NCI-H2171 treated with DMSO at 0.1 percent for 48 hours (cell line): ENCODE measurements around the gene ZNF541.
"Not testable (repeated sequence)": the region's sequence is repeated elsewhere in the genome, so short reads cannot be mapped to it uniquely, and the experiment has no call there.

Source experiments
- DNase-seq: peaks from one replicate; lab custom pipeline; 2025; lab: John Stamatoyannopoulos, UW

ZNF541 gene

DNA sequence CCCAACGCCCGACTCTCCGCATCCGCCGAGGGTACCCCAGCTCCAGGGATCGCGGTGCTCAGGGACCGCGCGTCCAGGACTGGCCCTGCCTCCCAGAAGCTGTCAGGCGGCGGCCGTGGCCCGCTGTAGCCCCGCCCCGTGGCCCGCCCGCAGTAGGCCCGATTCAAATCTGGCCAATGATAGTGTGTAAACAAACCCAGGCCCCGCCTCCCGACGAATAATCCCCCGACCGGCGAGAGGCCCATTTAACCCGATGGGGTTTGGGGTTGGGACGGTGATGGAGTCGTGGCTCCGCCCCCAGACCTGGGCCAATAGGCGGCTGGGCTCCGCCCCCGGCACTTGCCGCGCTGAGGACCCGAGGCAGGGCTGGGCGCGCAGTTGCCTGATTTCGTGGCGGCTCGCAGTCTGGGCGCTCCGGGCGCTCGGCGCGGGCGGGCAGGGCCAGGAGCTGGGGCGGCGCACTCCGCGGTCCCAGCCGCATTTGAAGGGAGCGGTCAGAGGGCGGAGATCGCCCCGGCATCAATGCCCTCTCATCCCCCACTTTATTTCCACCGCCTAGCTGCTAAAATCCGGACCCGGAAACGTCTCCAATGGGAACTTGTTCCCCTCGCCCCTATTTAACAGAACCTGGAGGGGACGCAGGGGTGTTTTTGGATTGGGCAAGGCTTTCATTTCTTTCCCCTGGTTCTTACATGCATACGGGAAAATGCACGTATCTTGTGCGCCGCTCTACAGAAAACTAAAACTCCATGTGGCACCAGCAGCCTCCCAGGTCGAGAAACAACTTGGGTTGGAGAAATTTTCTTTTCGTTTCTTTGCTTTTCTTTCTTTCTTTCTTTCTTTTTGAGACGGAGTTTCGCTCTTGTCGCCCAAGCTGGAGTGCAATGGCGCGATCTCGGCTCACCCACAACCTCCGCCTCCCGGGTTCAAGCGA, 27.6 kb upstream of the ZNF541 start:
- DNase-seq, result peak; percentile 98

DNA sequence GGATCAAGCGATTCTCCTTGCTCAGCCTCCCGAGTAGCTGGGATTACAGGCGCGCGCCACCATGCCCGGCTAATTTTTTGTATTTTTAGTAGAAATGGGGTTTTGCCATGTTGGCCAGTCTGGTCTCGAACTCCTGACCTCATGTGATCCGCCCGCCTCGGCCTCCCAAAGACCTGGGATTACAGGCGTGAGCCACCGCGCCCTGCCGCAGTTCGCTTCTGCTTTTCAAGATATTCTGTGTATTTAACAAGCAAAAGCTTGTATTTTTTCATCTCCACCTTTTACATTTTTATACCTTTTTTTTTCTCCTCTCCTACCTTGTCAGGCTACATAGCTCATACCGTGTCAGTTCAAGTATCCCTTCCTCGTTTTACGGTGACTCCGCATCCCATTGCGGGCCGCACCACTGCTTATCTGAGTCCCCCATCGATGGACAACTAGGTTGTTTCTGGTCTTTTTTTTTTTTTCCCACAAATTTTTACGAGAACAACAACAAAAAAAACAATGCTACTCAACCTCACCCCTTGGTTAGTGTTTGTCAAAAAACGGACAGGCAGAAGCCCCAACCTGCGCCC, 26.8 kb upstream of the ZNF541 start:
- DNase-seq, result not testable (repeated sequence)

DNA sequence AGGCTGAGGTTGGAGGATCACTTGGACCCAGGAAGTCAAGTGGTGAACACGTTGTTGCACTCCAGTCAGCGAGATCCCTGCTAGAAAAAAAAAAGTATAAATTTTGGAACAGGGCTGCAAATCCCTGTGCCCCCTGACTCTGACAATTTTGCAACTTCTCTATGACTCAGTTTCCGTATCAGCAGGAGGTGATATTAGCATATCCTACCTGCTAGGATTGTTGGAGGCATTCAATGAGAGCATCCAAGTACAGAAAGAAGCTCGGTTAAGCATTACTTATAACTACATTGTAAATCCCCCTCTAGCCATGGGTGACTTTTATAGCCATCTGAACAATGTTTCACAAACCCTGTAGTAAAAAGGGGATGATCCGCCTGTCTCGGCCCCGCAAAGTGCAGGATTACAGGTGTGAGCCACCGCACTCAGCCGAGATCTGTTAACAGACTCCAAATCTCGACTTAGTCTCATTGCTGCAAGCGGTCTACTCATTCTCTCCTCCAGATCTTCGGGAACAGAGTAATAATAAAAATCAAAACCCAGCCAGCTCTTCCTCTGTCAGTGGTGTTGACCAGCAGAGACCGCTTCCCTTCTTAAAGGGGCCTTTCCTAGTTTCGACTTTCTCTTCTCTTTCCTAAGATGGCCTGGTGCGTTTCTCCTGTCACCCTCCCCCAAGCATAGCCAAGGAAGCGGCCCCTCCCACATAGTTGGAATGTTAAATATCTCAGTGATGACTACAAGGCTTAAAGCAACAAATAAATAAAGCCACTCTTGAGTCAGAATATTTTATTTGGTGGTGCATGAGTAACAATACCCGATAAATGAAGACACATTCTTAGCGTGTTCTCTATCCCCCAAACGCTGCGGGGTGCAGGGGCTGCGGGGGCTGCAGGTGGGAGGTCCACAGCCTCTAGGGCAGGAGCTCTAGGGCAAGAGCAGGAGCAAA, 25.7 kb upstream of the ZNF541 start:
- DNase-seq, result no peak

DNA sequence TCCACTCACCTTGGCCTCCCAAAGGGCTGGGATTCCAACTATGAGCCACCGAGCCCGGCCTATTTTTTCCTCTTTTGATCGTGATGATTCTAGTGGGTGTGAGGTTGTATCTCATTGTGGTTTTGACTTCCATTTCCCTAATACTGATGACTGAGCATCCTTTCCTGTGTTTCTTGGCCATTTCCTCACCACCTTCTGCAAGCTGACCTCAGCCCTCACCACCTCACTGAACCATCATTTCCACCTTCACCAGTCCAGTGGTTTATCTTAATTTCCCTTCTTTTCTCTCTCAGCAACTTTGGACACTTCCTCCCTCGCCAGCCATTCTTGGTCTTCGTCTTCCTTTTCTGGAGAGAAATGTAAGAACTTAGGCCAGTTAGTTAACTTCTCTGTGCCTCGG, 23.0 kb upstream of the ZNF541 start:
- DNase-seq, result no peak

DNA sequence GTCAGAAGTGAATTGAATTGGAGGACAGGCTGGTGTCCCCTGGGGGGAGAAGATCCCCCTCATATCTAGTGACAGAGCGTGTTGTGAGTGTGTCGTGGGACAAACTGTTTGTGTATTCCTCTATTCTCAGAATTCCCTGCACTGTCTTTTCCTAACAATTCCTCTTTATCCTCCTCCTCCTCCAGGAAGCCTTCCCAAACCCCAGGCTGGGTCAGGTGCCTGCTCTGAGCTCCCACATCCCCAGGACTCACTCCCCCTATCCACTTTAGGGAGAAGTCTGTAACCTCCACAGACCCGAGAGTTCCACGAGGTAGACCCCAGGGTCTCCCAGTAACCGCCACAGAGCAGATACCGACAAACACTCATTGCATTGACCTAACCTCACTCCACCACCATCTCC, 20.9 kb upstream of the ZNF541 start:
- DNase-seq, result no peak

DNA sequence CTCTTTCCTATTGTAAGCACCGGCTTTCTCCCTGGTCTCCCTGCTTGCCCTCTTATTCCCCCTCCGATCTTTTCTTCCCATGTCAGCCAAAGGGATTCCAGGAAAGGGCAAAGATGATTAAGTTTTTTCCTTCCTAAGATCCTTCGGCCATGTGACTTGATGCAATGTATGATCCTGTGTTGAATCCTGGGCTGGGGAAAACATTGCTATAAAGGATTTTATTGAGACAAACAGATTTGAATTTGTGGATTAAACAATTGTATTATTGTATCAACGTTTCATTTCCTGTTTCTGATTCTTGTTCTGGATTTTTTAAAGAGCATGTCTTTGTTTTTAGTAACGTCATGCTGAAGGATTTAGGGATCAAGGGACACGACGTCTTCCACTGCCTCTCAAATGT, 16.9 kb upstream of the ZNF541 start:
- no peak for DNase-seq

DNA sequence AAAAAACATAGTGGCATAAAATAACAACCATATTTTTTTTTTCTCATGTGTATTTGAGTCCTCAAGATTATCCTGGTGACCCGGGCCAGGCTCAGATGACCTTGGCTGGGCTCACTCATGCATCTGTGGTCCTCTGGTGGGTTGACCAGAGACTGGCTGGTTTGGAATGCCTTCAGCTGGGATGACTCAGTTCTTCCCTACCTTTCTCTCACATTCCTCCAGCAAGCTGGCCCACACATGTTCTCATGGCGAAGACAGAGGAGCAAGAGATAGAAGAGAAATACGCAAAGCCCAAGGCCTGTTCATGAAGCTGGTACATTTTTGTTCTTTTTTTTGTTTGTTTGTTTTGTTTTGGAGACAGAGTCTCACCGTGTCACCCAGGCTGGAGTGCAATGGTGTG, 14.3 kb upstream of the ZNF541 start:
- no peak for DNase-seq

DNA sequence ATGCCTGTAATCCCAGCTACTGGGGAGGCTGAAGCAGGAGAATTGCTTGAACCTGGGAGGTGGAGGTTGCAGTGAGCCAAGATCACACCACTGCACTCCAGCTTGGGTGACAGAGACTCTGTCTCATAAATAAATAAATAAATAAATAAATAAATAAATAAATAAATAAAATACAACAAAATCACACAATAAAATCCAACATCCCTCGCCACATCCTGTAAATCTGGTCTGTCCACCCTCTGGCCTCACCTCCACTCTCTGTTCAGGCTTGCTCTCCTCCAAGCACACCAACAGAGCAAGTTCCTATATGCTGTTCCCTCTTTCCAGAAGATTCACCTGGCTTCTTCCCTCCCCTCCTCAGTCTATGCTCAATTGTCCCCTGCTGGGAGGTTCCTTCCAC, 10.2 kb upstream of the ZNF541 start:
- not testable (repeated sequence) for DNase-seq

DNA sequence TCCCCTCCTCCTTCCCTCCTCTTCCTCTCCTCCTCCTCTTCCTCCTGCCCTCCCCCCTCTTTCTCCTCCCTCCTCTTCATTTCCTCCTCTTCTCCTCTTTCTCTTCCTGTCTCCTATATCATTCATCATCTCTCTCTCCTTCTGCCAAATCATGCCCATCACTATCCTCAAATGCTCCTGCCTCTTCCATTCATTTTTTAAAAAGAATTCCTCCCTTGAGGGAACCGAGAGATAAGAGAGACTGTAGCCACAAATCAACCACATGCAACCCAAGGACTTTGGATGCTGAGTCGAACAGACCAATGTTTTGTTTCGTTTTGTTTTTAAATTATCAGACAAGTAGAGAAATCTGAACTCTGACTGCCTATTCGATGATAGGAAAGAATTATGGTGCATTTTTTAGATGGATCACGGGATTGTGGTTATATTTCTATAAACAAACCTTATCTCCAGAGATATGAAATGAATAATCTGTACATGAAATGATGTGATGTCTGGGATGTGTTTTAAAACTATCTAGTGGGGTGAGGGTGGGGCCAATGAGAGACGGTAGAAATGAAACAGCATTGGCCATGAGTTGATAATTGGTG, 9.5 kb upstream of the ZNF541 start:
- no peak for DNase-seq

DNA sequence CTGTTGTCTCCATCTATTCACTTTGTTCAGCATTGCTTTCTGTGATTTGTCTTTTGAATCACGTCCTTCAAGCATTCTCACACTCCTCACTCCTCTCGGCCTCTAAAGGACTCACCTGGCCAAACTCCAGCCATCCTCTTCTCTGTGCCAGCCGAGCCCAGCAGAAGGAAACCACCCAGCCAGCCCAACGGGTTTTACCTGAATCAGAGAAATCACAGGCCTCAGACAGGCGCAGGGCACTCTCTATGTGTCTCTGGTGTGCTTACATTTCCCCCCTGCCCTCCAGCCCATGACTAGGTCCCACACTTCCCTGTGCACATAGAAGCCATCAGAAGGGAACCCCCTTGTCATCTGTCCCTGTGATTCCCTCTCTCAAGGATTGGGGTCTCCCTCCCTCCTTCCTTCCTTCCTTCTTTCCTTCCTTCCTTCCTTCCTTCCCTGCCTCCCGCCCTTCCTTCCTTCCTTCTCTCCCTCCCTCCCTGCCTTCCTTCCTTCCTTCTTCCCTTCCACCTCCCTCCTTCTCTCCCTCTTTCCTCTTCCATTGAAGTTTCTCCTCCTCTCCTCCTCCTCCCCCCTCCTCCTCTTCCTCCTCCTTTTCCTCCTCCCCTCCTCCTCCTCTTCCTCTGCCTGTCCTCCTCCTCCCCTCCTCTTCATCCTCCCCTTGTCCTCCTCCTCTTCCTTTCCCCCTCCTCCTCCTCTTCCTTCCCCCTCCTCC, 8.8 kb upstream of the ZNF541 start:
- no peak for DNase-seq

DNA sequence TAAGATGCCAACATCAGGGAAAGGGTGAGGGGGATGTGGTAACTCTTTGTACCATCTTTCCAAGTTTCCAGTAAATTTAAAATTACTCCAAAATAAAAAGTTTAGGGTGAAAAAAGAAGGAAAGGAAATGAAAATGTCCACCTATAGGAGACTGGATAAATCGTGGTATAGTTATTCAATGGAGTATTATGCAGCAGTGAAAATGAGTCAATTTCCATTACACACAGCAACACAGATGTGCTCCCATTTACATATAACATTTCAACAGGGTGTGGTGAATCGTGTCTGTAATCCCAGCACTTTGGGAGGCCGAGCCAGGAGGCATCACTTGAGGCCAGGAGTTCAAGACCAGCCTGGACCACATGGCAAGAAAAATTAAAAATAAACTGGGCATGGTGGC, 7.4 kb upstream of the ZNF541 start:
- DNase-seq, result no peak

DNA sequence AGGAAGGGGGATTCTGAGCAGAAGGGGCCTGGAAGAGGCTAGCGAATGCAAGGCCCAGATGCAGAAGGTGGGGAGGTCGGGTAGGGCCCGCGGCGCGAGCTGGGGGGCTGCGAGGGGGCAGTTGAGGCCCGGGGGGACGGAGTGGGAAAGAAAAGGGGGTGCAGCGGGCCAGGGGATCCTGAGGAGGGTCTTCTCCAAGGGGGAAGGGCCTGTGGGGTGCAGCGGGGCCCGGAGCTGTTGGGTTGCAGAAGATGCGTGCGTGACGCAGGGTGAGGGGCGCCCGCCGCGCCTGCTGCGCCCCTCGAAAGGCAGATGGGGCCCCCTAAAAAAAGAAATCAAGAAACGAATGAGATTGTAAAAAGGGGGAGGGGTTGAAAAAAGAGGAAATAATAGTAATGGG, 313 bp downstream of the ZNF541 start:
- DNase-seq, result no peak

DNA sequence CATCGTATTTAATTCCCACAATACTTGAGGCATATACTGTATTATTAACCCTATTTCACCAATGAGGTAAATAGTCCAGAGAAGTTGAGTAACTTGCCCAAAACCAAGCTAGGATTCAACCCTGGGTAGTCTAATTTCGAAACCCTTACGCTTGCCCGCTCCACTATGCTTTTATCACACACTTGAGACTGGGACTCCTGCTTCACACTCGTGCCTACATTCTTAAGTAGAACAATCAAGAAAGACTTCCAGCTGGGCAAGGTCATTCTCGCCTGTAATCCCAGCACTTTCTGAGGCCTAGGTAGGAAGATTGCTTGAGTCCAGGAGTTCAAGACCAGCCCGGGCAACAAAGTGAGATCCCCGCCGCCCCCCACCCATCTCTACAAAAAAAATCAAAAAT, 3.6 kb downstream of the ZNF541 start:
- no peak for DNase-seq

DNA sequence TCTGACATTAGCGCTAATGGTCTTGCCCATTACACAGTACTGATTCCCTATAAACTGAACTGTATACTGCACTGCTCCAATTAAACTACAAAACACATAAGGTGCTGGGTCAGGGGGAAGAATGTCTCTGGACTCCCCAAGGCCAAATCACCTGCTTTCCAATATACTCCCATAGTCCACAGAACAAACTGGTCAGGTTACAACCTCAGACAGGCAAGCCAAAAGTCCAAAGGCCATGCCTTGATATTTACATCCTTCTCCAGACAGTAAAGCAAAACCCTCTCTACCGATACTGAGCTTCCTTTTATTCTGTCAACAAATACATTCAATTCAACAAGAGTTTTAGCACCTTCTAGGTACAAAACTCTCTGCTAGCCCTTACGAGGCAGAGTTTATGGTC, 8.9 kb downstream of the ZNF541 start:
- DNase-seq, result no peak

DNA sequence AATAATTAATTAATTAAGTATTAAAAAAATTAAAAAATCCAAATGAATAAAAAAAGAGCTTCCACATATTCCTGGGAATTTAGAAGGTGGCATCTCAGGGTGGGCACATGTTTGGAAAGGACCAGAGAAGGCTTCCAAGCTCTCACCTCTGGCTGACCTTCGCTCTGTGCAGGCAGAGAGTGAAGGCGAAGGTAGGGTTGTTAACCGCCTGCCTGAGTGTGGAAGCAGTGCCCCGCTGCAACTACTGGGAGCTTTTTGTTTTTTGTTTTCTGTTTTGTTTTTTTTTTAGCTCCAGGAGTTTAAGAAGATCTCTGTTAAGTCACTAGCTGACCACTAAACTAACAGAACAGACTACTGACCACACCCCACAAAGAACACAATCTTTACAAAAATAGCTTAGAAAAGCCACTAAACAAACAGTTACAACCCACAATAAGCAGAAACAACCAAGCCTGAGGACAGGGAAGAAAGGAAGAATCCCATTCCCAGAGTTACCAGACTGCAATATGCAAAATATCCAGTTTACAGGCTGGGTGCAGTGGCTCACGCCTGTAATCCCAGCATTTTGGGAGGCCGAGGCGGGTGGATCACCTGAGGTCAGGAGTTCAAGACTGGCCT, 11.4 kb downstream of the ZNF541 start:
- DNase-seq, result no peak

DNA sequence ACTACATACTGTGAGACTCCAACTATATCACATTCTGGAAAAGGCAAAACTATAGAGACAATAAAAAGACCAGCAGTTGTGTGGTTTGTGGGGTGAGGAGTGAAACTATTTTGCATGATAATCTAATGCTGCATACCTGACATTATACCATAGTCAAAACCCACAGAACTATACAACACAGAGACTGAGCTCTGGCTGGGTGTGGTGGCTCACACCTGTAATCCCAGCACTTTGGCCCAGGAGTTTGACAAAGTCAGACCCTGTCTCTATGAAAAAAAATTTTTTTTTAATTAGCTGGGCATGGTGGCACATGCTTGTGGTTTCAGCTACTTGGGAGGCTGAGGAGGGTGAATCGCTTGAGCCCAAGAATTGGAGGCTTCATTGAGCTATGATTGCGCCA, 11.9 kb downstream of the ZNF541 start:
- no peak for DNase-seq

DNA sequence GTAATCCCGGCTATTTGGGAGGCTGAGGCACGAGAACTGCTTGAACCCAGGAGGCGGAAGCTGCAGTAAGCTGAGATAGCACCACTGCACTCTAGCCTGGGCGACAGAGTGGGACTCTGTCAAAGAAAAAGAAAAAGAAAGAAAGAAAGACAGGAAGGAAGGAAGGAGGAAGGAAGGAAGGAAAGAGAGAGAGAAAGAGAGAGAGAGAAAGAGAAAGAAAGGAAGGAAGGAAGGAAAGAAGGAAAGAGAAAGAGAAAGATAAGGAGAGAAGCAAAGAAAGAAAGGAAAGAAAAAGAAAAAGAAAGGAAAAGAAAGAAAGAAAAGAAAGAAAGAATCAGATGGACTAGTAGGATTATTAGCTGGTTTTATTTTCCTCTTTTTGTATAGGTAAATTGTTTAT, 22.8 kb downstream of the ZNF541 start:
- no peak for DNase-seq

DNA sequence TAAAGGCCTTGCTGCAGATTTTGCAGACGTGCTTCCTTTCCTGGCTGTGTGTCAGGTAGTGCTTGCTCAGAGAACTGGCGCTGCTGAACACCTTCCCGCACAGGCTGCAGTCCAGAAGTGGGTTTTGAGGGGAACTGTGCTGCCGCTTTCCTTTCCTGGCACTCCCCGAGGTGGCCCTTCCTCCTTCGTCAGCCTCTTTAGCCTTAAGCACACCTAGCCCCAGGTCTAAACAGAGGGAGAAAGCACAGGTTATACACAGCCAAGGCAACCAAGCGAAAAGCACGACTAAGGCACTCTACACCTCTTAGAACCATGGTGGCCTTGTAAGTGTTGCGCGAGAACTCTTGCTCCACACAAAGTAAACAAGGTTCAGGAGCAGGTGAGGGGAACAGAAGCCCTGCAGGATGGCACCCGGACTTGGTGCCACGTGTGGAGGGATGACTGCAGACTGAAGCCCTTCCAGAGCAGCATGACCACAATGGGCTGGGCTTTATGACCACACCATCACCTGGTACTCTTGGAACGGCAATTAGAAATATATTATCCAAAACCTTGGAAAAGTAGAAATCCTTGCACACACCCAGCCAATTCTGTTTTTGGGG, 23.6 kb downstream of the ZNF541 start:
- no peak for DNase-seq

DNA sequence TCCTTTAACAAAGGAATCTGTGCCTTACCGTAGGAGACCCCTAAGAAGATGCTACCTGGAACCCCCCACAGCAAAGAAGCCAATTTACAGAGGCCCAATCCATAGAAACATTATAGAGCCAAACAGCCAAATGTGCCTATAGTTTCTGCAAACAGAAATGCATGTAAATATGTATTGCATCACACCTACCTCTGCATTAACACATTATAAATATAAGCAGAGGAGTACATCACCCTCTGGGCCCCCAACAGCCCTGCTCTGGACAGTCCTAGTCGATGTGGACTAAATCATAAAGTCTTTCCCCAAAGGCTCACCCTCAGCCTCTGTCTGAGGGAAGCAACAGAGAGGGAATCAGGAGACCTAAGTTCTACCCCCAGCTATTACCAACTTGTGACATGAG, 25.7 kb downstream of the ZNF541 start:
- DNase-seq, result no peak

DNA sequence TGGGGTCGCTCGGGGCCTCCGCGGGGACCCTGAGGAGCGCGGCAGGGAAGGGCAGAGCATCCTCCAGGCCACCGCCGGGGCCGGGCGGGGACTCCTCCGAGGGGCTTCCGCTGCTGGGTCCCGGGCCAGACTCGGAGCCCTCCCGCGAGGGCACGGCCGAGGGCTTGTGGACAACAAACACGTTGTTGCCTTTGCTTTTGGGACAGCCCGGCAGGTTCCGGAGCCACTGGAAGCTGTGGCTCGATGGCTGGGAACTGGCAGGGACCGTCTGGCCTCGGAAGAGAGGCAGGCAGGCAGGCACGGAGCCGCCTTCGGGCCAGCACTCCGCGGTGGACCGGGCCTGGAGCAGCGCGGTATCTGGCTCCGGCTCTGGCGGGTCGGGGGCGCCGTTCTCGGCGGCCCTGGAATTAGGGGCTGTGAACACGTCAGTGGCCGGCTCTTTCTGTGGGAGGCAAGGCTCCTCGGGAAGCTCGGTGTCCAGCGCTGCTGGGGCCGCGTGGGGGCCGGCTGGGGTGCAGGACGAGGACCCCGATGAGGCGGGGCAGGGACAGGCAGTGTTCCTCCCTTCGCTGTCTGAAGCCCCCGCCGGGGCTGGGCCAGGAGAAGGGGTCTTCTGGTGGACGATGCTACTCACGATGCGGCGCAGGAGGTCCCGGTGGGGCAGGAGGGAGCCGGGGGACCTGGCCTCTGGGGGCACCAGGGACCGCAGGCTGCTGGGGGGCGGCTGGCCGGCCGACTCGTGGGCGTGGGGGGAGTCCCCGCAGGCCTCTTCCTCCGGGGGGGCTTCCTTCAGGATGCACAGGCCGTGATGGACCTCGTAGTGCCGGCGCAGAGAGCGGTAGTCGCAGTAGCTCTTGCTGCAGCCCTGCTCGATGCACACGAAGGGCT, 27.6 kb downstream of the ZNF541 start:
- no peak for DNase-seq
